Stimulated activated CD4-positive, alpha-beta T cell treated with anti-CD3 and anti-CD28 coated beads, Interleukin-4, amount 100 ng/mL, for 48 hours (primary cell): ENCODE results near the gene MANSC4.
"Not testable (repeated sequence)": the region's sequence is repeated elsewhere in the genome, so short reads cannot be mapped to it uniquely, and the experiment has no call there.

Source experiments
- DNase-seq, 2 donors: peaks; one replicate each; pipeline ENCODE4 v3.0.0-alpha.2; 2020; ENCODE audit warnings: low read depth in 2 of 2

Gene MANSC4

GRCh38 chr12:27751386-27752047 lies 28.5 kb downstream of the MANSC4 start:
- DNase-seq: no peak

DNA sequence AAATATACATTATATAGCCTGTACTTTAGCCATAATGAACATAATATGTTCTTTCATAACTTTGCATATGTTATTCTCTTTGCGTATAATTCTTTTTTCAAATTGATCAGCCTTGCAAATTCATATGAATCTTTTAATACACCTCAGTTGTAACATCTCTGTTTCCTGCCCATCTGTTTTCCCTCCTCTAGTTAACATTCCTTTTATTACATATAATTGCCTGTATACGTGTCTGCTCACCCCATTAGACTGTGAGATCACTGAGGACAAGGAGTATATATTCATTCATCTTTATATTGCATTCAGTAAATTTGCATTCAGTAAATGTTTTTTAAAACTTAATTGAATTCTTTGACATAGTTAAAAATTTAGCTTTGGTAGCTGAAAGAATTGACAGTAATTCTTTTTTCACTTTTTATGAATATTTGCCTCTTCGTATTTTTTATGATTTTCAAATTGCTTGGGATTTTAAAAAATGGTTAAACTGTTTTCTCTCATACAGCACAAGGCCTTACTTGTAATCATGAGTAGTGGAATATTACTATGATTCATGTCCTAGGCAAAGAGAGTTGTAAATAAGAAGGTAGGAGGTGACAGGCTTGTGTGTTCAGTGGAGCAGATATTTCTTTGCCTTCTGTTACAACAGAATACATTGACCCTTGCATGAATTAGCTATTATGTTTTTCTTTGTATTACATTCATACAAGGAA lies 32.8 kb downstream of the MANSC4 start:
- no peak for DNase-seq

GRCh38 chr12:27745734-27746133 lies 34.3 kb downstream of the MANSC4 start:
- DNase-seq: not testable (repeated sequence)

- DNase-seq: no peak
Measured at GRCh38 chr12:27743601-27744000, 36.4 kb downstream of the MANSC4 start.

- DNase-seq: not testable (repeated sequence)
Measured at GRCh38 chr12:27734321-27734720, 45.7 kb downstream of the MANSC4 start.

- DNase-seq: no peak
Measured at GRCh38 chr12:27733791-27734190, 46.2 kb downstream of the MANSC4 start.

DNA sequence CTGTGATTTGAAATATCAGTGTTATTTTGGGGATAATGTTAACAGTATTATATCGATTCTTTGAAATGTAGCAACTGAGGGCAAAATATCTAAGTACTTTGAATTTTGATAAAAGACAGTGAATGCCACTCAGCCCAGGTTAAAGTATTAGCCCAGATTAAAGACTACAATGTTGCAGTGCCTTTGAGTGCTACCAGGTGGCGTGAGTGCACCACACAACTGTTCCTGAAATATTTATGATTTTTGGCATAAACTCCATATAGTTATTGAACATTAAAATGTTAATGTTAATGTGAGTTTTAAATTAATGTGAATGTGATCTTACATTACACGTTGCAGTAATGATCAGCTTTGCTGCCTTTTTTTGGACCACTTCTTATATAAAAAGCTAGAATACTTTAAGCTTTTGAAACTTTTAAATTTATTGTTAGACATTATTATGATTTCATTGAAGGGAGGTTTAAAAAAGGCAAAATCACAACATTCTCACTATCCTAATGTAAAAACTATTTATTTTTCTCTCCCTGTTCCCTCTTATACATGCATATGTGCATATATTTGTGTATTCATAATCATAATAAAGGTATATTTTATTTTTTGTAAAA lies 46.9 kb downstream of the MANSC4 start:
- no peak for DNase-seq

GRCh38 chr12:27732281-27732680 lies 47.8 kb downstream of the MANSC4 start:
- DNase-seq: no peak

DNA sequence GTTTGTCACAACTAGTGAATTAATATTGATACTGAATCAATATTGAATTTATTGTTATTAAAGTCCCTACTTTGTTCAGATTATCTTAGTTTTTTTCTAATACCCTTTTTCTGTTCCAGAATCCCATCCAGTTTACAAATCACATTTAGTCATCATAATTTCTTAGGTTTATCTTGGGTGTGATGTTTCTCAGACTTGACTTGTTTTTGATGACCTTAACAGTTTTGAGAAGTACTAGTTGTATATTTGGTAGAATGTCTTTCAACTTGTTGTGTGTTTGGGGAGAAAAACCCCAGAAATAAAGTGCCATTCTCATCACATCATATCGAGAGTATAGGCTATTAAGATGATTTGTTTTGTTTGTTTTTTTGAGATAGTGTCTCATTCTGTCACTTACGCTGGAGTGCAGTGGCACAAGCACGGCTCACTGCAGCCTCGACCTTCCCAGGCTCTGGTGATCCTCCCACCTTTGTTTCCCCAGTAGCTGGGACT lies 49.9 kb downstream of the MANSC4 start:
- no peak for DNase-seq

GRCh38 chr12:27723212-27723611 lies 56.8 kb downstream of the MANSC4 start:
- DNase-seq: no peak
